Endodermal cell (in vitro differentiated cells): ENCODE measurements around the gene PARP3. TPM values are rescaled to one million over a fixed set of nuclear protein-coding genes. Genes with fewer than 3 reads are reported as not detected.

Experiments used
- DNase-seq: peaks from one replicate; pipeline ENCODE4 v3.0.0-alpha.2; 2017
- H3K27ac ChIP-seq: 2 replicates; pipeline ENCODE4 v1.5.1; 2013; ENCODE audit warnings: mild to moderate bottlenecking, low read depth, low read length, moderate library complexity
- H3K27me3 ChIP-seq: 2 replicates; pipeline ENCODE4 v1.6.1; 2013; ENCODE audit warnings: mild to moderate bottlenecking, low read length, moderate library complexity; ENCODE audit not compliant: insufficient read depth, control insufficient read depth, poor library complexity, severe bottlenecking
- H3K36me3 ChIP-seq: 2 replicates; pipeline ENCODE4 v1.7.0; 2013; ENCODE audit warnings: mild to moderate bottlenecking, low read length, moderate library complexity; ENCODE audit not compliant: control insufficient read depth, insufficient read depth
- H3K4me1 ChIP-seq: one replicate; pipeline ENCODE4 v1.7.0; 2013; ENCODE audit warnings: low read length; ENCODE audit not compliant: control insufficient read depth, insufficient read depth
- H3K4me3 ChIP-seq: 2 replicates; pipeline ENCODE4 v1.5.1; 2013; ENCODE audit warnings: mild to moderate bottlenecking, low read length, moderate library complexity
- H3K9ac ChIP-seq: 2 replicates; pipeline ENCODE4 v1.6.1; 2013; ENCODE audit warnings: mild to moderate bottlenecking, low read length, moderate library complexity; ENCODE audit not compliant: poor library complexity, severe bottlenecking; ENCODE audit errors: extremely low read depth
- H3K9me3 ChIP-seq: 2 replicates; pipeline ENCODE4 v1.6.1; 2013; ENCODE audit warnings: mild to moderate bottlenecking, low read length, moderate library complexity; ENCODE audit not compliant: control insufficient read depth
- H3K27ac Mint-ChIP-seq: 2 replicates; pipeline ENCODE4 v1.8.0; 2020; ENCODE audit warnings: mixed read lengths
- H3K27me3 Mint-ChIP-seq: 2 replicates; pipeline ENCODE4 v1.8.0; 2021; ENCODE audit warnings: mild to moderate bottlenecking, mixed read lengths; ENCODE audit not compliant: insufficient read depth
- H3K36me3 Mint-ChIP-seq: 2 replicates; pipeline ENCODE4 v1.8.0; 2020; ENCODE audit warnings: low read depth, mixed read lengths
- H3K4me1 Mint-ChIP-seq: 2 replicates; pipeline ENCODE4 v1.8.0; 2020; ENCODE audit warnings: mixed read lengths
- H3K4me3 Mint-ChIP-seq: 2 replicates; pipeline ENCODE4 v1.8.0; 2020; ENCODE audit warnings: mild to moderate bottlenecking, moderate library complexity, mixed read lengths
- H3K9me3 Mint-ChIP-seq: 2 replicates; pipeline ENCODE4 v1.8.0; 2020; ENCODE audit warnings: mild to moderate bottlenecking, mixed read lengths
- WGBS, 2 experiments: methylation state at CpG; one replicate each; pipeline versions ENCODE4 v1.1.5 to v1.1.7; 2013; ENCODE audit warnings: missing lambda C conversion rate in 2 of 2, mixed read lengths in 1 of 2; ENCODE audit not compliant: insufficient coverage in 1 of 2, insufficient read length in 1 of 2; 5-methylcytosine and 5-hydroxymethylcytosine counted together
- total RNA-seq, 2 donors: library from RNA; stranded (reverse); fragmentation: NEBNext Ultra II Directional in 1 of 2; extraction: Animal tissue kit (Norgen Biotek cat#: 25700) in 1 of 2; gene quantifications; 2 replicates in 1 of 2; 3 replicates in 1 of 2; pipeline ENCODE4 v1.2.1, GENCODE V29; 2021
- TF ChIP-seq, protein P1 (sequence below): fragments of 200-600 bp; sonication (generic); conservative IDR thresholded peaks from 2 replicates; pipeline ENCODE4 v1.5.0; 2021; ENCODE audit warnings: antibody characterized with exemption, mild to moderate bottlenecking

PARP3 gene
- total RNA-seq, 2 donors from 2014 or later: 4.5 to 5.7 TPM

DNA sequence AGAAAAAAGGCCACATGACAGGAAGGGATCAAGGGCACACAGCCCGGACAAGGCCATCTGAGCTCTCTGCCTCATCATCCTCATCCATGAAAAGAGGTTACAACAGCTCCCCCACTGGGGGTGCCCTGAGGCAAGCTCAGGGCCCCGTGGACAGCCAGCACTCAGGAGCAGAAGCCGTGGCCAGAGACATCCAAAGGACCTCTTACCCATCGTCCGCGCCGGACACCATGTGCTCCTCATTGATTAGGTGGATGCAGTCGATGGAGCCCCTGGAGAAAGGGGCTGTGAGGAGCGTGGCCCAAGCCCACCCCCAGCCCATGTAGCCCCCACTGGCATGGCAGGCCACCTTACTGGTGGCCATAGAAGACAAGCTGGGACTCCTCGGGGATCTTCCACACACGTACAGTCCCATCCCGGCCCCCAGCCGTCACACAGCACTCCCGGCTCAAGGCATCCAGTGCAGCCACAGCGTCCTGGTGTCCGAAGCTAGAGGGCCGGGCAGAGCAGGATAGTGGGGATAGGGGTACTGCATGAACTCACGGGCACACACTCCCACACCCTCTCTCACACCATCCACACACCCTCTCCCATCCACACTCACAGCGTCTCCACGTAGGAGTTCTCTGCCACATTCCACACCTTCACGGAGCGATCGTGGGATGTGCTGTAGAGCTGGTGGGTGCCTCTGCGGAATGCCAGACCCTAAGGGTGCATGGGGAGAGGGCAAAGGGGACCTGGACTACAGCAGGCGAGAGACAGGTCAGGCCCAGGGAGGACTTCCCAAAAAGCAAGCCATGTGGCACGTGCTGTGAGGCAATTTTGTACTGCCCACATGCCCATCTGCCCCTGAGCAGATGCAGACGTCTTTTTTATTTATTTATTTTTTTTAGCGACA lies 6.9 kb upstream of the PARP3 start:
- Histone ChIP-seq H3K4me3 (no peak overlapping the region), H3K27me3 (no peaks in the 10 kb centered on the region), H3K27ac (no peak overlapping the region), H3K36me3 (peaks cover 84% of the 10 kb centered on the region), H3K4me1 (no peaks in the 10 kb centered on the region), H3K9me3 (no peaks in the 10 kb centered on the region), H3K9ac (no peak overlapping the region)
- TF ChIP-seq, protein P1, sequence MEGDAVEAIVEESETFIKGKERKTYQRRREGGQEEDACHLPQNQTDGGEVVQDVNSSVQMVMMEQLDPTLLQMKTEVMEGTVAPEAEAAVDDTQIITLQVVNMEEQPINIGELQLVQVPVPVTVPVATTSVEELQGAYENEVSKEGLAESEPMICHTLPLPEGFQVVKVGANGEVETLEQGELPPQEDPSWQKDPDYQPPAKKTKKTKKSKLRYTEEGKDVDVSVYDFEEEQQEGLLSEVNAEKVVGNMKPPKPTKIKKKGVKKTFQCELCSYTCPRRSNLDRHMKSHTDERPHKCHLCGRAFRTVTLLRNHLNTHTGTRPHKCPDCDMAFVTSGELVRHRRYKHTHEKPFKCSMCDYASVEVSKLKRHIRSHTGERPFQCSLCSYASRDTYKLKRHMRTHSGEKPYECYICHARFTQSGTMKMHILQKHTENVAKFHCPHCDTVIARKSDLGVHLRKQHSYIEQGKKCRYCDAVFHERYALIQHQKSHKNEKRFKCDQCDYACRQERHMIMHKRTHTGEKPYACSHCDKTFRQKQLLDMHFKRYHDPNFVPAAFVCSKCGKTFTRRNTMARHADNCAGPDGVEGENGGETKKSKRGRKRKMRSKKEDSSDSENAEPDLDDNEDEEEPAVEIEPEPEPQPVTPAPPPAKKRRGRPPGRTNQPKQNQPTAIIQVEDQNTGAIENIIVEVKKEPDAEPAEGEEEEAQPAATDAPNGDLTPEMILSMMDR: no peak
- DNase-seq: no peak
- Mint-ChIP-seq H3K27me3 (no peaks in the 10 kb centered on the region), H3K36me3 (peaks cover 83% of the 10 kb centered on the region), H3K4me3 (no peak overlapping the region), H3K27ac (no peak overlapping the region), H3K4me1 (peaks cover 18% of the 10 kb centered on the region), H3K9me3 (no peaks in the 10 kb centered on the region)
- WGBS, 2 experiments: 96 to 97% methylated on average over 13 to 28 of the region's 28 CpGs

DNA sequence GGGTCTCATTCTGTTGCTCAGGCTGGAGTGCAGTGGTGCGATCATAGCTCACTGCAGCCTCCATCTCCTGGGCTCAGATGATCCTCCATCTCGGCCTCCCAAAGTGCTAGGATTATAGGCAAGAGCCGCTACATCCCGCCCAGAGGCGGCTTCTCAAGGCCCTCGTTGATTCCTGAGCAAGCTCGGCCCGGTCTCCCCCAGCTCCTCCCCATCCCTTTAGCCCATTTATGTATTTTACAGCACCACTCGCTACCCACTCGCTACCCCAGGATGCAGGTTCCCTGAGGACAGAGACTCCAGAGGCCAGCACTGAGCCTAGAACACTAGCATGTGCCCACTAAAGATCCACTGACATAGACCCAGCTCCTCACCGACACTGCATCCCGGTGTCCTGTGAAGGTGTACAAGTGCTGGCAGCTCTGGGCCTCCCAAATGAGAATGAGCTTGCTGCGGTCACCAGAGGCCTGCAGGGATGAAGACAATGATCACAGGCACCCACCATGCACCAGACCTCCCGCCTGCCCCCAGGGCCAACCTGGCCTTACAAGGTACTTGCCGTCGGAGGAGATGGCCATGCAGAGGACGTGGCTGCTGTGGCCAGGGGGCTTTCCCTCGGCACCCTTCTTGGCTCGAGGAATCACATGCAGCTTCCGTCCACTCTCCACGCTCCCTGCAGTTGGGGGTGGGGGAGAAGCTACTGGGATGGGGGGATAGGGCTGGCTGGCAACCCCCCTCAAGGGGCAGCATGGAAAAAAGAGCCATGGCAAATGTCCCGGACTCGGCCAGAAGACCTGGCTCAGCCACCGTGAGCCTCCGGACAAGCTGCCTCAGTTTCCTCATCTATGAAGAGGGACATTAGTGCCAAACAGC lies 6.0 kb upstream of the PARP3 start:
- Histone ChIP-seq H3K4me1 (no peaks in the 10 kb centered on the region), H3K4me3 (no peak overlapping the region), H3K9me3 (no peaks in the 10 kb centered on the region), H3K36me3 (peaks cover 77% of the 10 kb centered on the region), H3K9ac (no peak overlapping the region), H3K27me3 (no peaks in the 10 kb centered on the region), H3K27ac (no peak overlapping the region)
- DNase-seq: no peak
- H3K4me3 Mint-ChIP-seq: no peak overlapping the region
- H3K9me3 Mint-ChIP-seq: no peaks in the 10 kb centered on the region
- 95 to 96% methylated on average over 14 to 25 of the region's 25 CpGs for WGBS, 2 experiments
- H3K4me1 Mint-ChIP-seq: peaks cover 27% of the 10 kb centered on the region
- H3K27ac Mint-ChIP-seq: no peak overlapping the region
- peaks cover 84% of the 10 kb centered on the region for H3K36me3 Mint-ChIP-seq
- no peaks in the 10 kb centered on the region for H3K27me3 Mint-ChIP-seq
- TF ChIP-seq, protein P1: no peak

DNA sequence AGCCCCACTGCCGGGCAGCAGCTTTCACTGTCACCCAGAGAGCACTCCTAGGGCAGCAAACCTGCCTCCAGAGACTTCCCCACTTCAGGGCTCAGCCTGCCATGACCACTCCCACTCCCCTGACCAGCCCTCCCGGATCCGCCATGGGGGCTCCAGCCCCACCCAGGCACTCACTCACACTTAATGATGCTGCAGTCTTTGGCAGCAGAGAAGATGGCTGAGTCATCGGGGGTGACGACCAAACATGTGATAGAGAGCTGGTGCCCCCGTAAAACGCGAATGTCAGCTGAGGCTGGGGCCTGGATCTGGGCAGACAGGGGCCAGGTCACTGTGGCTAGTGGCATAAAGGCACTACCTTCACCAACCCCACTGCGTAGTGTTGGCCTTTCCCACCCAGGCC lies 5.1 kb upstream of the PARP3 start:
- no peak for DNase-seq
- H3K27ac ChIP-seq: no peak overlapping the region
- H3K4me1 ChIP-seq: no peaks in the 10 kb centered on the region
- H3K4me3 ChIP-seq: no peak overlapping the region
- peaks cover 28% of the 10 kb centered on the region for H3K4me1 Mint-ChIP-seq
- H3K27ac Mint-ChIP-seq: no peak overlapping the region
- TF ChIP-seq, protein P1: no peak
- H3K4me3 Mint-ChIP-seq: no peak overlapping the region
- WGBS, 2 experiments: 90 to 96% methylated on average over 7 to 9 of the region's 9 CpGs
- H3K27me3 Mint-ChIP-seq: no peaks in the 10 kb centered on the region
- H3K36me3 Mint-ChIP-seq: peaks cover 76% of the 10 kb centered on the region
- peaks cover 72% of the 10 kb centered on the region for H3K36me3 ChIP-seq
- H3K9ac ChIP-seq: no peak overlapping the region
- no peaks in the 10 kb centered on the region for H3K9me3 ChIP-seq
- no peaks in the 10 kb centered on the region for H3K9me3 Mint-ChIP-seq
- no peaks in the 10 kb centered on the region for H3K27me3 ChIP-seq
